ENCODE results near the gene LSM3.

The LSM3 gene

GRCh38 chr3:14248849-14249523 is 70.4 kb downstream of the LSM3 start:
- DNase-seq (ENCODE audit: low read depth in 1 of 2, low spot score in 1 of 2), result no peak
- no peak overlapping the region for H3K4me3 ChIP-seq (replicated peaks; ENCODE audit: insufficient read depth, low read length)
- H3K27me3 ChIP-seq (ENCODE audit: insufficient read depth, poor library complexity, severe bottlenecking), result no peaks in the 10 kb centered on the region
- no peak overlapping the region for H3K27ac ChIP-seq (replicated peaks)
- no peak for TF ChIP-seq SPI1 (IDR thresholded peaks at IDR 0.05; ENCODE audit: borderline replicate concordance, low read depth)
- no peak for TF ChIP-seq REST (IDR thresholded peaks at IDR 0.05; ENCODE audit: insufficient replicate concordance, low read depth)
- no peak for TF ChIP-seq POLR2AphosphoS5 (IDR thresholded peaks at IDR 0.05; ENCODE audit: low read depth)
- TF ChIP-seq GABPA (IDR thresholded peaks at IDR 0.05; ENCODE audit: low read depth), result no peak
- TF ChIP-seq CTCF (IDR thresholded peaks at IDR 0.05; ENCODE audit: insufficient read depth, low read length), result no peak
